GM18526 (cell line): ENCODE measurements around the gene HYLS1.
A peak's percentile ranks its signal among the peaks of the same experiment; 100 is the strongest.

Source experiments
- POLR2A ChIP-seq: IDR thresholded peaks from 3 replicates; pipeline ENCODE4 v1.6.1; 2011; ENCODE audit not compliant: insufficient read length; ENCODE audit errors: extremely low read depth

The HYLS1 gene

GRCh38 chr11:125901872-125902271 is 14.4 kb downstream of the HYLS1 start:
- TF ChIP-seq POLR2A: no peak

GRCh38 chr11:125902277-125902926 is 14.9 kb downstream of the HYLS1 start:
- no peak for TF ChIP-seq POLR2A

DNA sequence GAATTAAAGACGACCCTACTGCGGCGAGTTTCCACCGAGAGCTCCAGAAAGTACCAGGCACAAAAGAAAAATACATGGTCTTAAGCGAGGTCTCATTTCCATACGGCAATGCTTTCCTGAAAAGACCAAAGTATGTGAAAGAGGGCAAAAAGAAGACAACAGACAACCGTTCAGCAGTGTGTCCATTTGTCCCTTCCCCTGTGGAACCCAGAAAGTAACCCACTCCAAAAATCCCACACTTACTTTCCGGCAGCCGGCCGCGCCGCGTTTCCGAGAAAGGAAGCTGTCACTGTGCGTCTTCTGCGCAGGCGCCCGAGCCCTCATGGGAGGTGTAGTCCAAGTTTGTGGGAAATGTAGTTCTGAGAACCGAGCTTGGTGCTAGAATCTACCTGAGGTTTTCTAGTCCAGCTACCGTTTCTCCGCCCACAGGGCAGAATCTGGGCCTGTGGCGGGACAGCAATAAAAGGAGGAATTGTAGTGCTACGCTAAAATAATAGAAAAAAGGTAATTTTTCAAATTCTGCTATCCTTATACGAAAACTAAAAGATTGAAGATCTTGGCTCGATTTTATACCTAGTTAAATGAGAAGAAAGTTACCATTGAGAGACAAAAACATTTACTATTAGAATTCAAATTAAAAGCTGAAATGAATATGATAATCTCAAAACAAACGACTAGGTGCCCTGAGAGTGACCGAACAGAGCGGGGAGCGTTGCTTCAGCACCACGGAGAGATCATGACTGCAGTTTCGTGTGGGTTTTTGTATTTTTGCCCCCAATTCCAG is 15.7 kb downstream of the HYLS1 start, which contains the start of gene PUS3:
Gene PUS3 (minus strand): TSS at position 280 of the 784 bp plus-strand sequence. CDS start 6,922 bp downstream, outside the sequence.
- TF ChIP-seq POLR2A: peak; percentile 78

DNA sequence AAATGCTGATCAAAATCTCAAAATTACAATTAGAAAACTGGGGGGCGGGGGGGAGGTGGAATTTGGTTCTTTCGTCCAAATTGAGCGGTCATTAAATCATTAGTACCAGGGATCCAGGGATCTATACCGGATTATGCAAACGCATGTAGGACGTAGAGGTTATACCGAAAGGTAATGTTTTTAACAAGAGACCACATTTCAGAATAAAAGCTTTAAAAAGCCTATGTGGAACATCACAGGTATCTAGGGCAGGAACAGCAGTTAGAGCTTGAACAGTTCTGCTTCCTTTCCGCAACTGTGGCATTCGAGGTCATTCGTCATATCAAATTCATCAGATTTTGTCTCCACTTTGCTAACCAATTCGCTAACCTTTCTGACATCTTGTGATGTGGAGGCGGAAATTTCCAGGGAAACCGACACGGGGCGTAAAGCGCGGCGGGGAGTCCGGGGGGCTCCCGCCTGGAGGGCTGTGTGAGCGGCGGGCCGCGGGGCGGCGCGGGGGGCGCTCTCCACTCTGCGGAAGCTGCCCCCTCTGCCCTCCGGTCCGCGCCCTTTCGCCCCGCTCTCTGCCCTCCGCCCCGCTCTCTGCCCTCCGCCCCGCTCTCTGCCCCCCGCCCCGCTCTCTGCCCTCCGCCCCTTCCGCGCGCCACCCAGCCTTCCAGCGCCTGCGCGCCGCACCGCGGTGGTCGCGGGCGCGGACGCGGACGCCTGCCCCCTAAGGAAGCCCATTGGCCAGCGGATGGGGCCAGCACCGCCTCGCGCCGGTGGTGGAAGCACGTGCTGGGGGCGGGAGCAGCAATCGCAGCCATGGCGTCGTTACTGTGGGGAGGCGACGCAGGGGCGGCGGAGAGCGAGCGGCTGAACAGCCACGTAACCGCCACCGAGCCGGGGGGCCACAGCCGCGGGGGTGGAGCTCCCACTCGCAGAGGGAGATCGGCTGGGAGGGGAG is 16.5 kb downstream of the HYLS1 start, which contains the start of gene DDX25:
Gene DDX25 (plus strand): TSS at position 798 of the 949 bp plus-strand sequence. CDS start 10 bp downstream, at position 808.
- TF ChIP-seq POLR2A: no peak

DNA sequence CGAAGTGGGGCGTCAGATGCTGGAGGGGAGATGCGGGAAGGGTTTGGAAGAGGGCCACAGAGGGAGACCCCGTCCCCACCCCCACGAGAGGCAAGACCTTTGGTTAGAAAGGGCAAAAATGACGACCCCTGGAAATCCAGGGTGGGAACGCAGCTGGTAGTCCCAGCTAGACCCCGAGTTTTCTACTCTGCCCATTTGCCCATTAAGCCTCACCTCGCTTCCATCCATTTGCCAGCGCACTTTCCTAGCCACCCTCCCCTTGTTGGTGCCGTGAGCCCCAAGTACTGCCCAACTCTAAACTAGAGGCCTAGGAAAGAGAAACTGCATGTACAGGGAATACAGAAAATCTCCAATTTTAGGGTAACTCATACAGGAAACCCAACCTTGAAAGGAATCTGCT is 17.2 kb downstream of the HYLS1 start:
- TF ChIP-seq POLR2A: no peak

DNA sequence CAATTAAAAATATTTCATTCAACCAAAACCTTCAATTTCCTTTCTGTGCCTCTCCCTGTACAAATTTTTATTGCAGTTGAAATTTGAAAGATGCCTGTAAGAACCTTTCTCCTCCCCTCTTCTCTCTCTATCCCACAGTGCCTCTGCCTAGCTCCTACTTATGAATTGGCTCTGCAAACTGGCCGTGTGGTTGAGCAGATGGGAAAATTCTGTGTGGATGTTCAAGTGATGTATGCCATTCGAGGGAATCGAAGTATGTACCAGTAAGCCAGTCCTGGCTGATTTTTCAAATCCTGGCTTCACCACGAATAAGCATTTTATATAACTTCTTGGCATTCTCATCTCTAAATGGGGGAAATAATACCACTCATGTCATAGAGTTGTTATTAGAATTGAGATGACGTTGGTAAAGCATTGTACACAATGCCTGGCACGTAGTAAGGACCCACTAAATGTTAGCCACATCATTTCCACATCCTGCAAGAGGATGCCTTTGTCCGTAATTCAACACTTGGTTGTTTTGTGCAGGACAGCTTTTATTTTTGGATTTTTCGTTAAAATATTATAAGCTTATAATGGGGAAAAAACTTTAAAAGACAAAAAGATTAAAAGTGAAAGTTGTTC is 22.9 kb downstream of the HYLS1 start:
- TF ChIP-seq POLR2A: no peak

- TF ChIP-seq POLR2A: no peak
Measured at GRCh38 chr11:125916683-125917347, 29.3 kb downstream of the HYLS1 start.

DNA sequence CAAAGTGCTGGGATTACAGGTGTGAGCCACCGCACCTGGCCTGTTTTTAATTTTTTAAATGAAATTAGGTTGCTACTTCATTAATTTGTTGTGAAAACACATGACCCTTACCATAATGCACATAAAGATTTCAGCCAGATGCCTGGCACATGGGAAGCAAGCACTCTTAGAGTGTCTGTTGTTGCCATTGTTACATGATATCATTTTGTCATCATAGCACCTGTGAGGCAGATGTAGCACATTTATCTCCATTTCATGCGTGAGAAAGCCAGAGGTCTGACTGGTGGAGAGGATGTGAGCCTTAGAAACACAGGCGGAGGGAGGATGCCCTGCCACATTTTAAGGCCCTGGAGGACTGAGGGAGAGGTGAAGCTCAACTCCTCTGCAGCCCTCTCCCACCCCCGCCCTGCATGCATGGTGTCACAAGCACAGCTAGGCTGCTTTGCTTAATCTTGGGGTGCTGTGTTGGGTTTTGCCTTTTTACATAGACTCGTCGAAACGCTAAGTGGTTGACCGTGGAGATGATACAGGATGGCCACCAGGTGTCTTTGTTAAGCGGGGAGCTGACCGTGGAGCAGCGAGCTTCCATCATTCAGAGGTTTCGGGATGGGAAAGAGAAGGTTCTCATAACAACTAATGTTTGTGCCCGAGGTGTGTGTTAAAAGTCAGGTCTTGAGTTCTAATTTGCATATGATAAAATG is 30.8 kb downstream of the HYLS1 start:
- TF ChIP-seq POLR2A: no peak

DNA sequence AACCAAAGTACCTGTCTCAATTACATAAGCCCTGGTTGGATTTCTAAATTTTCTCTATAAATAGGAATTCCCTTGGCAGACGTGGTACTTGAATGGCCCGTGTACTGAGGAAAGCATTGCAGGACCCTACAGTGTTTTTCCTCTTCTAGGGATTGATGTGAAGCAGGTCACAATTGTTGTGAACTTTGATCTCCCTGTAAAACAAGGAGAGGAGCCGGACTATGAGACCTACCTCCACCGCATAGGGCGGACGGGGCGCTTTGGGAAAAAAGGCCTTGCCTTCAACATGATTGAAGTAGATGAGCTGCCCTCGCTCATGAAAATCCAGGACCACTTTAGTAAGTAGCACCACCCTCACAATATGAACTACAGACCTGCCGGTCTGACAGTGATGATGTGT is 33.6 kb downstream of the HYLS1 start:
- TF ChIP-seq POLR2A: no peak

DNA sequence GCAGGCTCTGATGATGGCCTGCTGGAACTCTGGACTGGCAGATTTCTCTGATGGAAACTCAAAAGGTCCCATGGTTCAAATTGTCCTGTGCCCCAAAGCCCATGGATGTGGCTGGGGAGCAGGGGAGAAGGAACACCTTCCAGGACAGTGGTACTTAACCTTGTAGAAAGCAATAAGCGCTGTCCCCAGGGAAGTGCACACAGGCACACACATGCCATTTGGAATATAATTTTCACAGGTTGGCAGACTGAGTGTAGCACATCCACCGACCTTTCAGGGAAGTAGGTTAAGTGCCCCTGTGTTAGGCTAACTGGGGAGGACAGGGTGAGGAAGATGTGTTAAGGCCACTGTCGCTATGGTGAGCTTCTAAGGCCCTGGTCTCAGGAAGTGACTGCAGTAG is 34.7 kb downstream of the HYLS1 start:
- no peak for TF ChIP-seq POLR2A

DNA sequence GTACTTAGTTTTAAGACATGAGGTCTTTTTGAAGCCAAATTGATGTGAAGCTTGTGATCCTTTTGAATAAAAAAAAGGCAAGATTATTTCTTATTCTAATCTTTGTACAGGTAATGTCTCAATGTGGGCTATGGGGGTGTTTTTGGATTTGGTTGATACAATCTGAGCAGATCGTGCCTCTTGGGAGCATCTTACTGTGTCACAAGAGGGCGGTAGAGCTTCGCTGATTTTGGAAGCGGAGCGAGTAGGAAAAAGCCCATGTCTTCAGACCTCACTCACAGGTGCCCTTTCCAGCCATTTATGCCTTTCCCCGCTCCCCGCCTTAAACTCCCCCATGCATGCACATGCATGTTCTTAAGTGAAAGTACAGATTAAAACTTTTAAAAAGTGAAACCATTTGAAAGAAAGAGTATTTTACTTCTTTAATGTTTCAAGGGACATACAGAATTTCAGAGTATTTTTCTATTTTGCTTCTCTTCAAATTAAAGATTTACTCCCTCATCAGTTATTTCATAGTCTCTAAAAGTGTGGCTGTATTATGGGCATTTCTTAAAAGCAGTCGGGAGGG is 35.6 kb downstream of the HYLS1 start:
- no peak for TF ChIP-seq POLR2A

- no peak for TF ChIP-seq POLR2A
Measured at GRCh38 chr11:125923633-125924032, 36.2 kb downstream of the HYLS1 start.

DNA sequence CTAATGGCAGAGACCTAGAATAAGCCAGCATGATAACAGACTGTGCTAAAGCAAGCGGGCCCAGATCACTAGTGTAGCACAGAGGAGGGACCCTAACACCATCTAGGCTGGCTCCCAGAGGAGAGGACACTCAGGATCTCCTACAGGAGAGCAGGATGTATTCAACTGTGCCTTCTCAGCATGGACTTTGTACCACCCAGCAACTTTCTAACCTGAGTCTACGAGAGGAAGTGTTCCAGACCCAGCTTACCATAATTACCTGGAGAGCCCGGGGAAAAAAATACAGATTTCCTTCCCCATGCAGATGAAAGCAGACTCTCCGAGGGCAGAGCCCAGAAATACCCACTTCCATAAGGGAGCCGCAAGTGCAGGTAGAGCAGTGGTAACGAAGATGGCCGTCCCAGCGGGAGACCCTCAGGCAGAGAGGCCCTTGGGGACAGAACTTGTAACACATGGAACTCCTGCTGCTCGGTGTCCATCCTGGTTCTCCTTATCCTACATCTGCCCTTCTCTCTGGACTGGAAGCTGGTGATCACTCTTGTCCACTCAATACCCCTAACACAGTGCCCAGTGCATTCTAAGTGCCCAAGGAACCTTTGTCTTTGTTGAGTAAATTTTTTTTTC is 37.0 kb downstream of the HYLS1 start:
- TF ChIP-seq POLR2A: no peak
